Activated CD4-positive, alpha-beta T cell treated with anti-CD3 and anti-CD28 coated beads, Interleukin-2, amount 10 ng/mL, durations not matched to agents 7 days and 5 days (primary cell): ENCODE results near the gene RASSF8. TPM values are rescaled to one million over a fixed set of nuclear protein-coding genes. Genes with fewer than 3 reads are reported as not detected.
A peak's percentile ranks its signal among the peaks of the same experiment; 100 is the strongest.

Experiments used
- CTCF ChIA-PET: fragments of 350-600 bp; sonication (Branson Sonifier 250); formaldehyde crosslinking; loops from one replicate; lab custom pipeline; 2021; ENCODE audit warnings: antibody characterized with exemption; lab: Charles Lee
- POLR2A ChIA-PET: fragments of 350-600 bp; sonication (Branson Sonifier 250); formaldehyde crosslinking; loops from one replicate; lab custom pipeline; 2021; ENCODE audit warnings: antibody characterized with exemption; lab: Charles Lee
- DNase-seq: peaks from one replicate; pipeline ENCODE4 v3.0.0-alpha.2; 2020
- H3K27ac Mint-ChIP-seq: one replicate; pipeline ENCODE4 v1.8.0; 2021; ENCODE audit warnings: mild to moderate bottlenecking, moderate library complexity, mixed read lengths
- H3K27me3 Mint-ChIP-seq: one replicate; pipeline ENCODE4 v1.8.0; 2021; ENCODE audit warnings: mixed read lengths
- H3K36me3 Mint-ChIP-seq: one replicate; pipeline ENCODE4 v1.8.0; 2021; ENCODE audit warnings: low read depth, mixed read lengths
- H3K4me1 Mint-ChIP-seq: one replicate; pipeline ENCODE4 v1.8.0; 2021; ENCODE audit warnings: mixed read lengths
- H3K4me3 Mint-ChIP-seq: one replicate; pipeline ENCODE4 v1.8.0; 2021; ENCODE audit warnings: mild to moderate bottlenecking, moderate library complexity, mixed read lengths
- H3K9me3 Mint-ChIP-seq: one replicate; pipeline ENCODE4 v1.8.0; 2021; ENCODE audit warnings: mixed read lengths
- total RNA-seq, 2 experiments: library from RNA; stranded (reverse); gene quantifications; one replicate each; pipeline ENCODE4 v1.2.3, GENCODE V29; 2021

Gene RASSF8, protein sequence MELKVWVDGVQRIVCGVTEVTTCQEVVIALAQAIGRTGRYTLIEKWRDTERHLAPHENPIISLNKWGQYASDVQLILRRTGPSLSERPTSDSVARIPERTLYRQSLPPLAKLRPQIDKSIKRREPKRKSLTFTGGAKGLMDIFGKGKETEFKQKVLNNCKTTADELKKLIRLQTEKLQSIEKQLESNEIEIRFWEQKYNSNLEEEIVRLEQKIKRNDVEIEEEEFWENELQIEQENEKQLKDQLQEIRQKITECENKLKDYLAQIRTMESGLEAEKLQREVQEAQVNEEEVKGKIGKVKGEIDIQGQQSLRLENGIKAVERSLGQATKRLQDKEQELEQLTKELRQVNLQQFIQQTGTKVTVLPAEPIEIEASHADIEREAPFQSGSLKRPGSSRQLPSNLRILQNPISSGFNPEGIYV
- total RNA-seq = 1 to 10 TPM in 1 of 2 experiments, under 1 TPM in 1; 0.92 to 2.1 TPM

DNA sequence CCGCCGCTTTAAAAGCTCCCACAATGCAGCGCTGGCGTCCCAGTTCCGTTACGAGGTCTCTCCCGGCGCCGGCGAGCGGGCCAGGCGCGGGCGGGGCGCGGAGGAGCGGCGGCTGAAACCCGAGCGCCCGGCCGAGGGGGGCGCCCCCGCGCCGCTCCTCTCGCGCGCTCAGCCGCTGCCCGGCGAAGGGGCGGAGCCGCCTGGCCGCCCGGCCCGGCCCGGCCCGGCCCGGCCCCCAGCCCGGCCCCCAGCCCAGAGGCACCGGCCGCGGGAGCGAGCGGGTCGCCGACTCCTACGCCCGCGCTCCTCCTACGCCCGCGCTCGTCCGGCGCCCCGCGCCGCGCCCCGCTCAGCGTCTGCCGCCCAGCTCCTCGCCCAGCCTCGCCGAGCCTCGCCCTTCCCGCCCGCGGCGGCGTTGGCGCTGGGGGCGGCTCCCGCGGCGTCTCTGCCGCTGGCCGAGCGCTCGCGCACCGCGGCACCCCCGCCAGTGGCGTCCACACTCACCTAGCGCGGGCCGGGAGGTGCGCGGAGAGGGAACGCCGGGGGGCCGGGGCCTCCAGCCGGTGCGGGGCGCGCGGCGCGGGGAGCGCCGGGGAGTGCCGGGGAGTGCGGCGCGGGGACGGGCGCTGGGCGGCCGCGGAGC lies at the start of gene RASSF8:
TSS of gene RASSF8 (plus strand) at position 255 of the 643 bp plus-strand sequence. CDS start 96,662 bp downstream, outside the sequence.
- Mint-ChIP-seq H3K27ac (peak within 1 kb of the TSS; percentile 64), H3K4me3 (peak within 1 kb of the TSS; percentile 75), H3K36me3 (peaks cover 1% of the 10 kb centered on the region), H3K27me3 (peaks cover 54% of the 10 kb centered on the region), H3K4me1 (peaks cover 14% of the 10 kb centered on the region), H3K9me3 (no peaks in the 10 kb centered on the region)
- DNase-seq = peak; percentile 9
- ChIA-PET CTCF (interaction anchor here (0.6 kb wide), 1 partner anchor 56 kb away, joined by 3 read pairs; no protein-coding TSS in a partner anchor), POLR2A (no interaction called here)

DNA sequence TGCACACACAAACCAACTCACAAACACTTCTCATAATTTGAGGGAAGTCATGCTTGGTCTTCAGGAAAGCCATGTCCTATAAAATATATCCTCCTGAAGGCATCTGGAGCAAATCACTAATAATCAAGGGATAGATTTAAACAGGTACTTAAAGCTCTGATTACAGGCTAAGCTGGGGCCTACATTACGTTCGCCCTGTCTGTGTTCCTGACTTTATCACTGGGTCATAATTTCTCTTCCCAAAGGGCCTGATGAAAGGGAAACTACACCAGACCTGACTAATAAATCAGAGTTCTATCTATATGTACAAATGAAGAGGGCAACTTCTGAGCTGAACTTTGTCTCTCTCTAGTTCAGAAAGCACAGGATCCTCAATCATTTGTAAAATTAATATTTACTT lies 43.9 kb upstream of the RASSF8 start:
- Mint-ChIP-seq H3K27me3 (no peaks in the 10 kb centered on the region), H3K27ac (no peak overlapping the region), H3K9me3 (no peaks in the 10 kb centered on the region), H3K4me1 (no peaks in the 10 kb centered on the region), H3K36me3 (no peaks in the 10 kb centered on the region), H3K4me3 (no peak overlapping the region)
- POLR2A ChIA-PET = no interaction called here
- CTCF ChIA-PET = no interaction called here
- no peak for DNase-seq

DNA sequence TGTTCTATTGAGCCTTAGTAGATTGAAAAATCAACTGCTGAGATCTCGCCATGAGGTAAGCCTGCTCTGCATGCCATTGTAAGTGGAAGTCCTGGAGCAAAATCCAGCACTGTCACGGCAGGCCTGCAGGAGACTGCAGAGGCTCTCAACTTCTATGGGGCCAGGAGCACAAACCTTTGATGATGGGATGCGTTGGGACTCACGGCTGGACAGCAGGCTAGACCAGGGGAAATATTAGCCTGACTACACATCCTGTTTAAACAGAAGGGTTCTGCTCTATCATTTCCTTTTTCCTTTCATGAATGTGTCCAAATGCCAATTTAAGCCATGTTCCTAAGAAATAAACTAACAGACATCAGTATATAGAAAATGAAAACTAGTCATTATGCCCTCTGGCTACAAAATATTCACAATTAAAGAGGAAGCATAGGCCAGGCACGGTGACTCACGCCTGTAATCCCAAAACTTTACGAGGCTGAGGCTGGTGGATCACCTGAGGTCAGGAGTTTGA lies 33.9 kb upstream of the RASSF8 start:
- no peaks in the 10 kb centered on the region for H3K27me3 Mint-ChIP-seq
- no peak for DNase-seq
- ChIA-PET POLR2A (no interaction called here), CTCF (no interaction called here)
- no peak overlapping the region for H3K4me3 Mint-ChIP-seq
- H3K27ac Mint-ChIP-seq = no peak overlapping the region
- H3K9me3 Mint-ChIP-seq = no peaks in the 10 kb centered on the region
- no peaks in the 10 kb centered on the region for H3K36me3 Mint-ChIP-seq
- H3K4me1 Mint-ChIP-seq = no peaks in the 10 kb centered on the region

DNA sequence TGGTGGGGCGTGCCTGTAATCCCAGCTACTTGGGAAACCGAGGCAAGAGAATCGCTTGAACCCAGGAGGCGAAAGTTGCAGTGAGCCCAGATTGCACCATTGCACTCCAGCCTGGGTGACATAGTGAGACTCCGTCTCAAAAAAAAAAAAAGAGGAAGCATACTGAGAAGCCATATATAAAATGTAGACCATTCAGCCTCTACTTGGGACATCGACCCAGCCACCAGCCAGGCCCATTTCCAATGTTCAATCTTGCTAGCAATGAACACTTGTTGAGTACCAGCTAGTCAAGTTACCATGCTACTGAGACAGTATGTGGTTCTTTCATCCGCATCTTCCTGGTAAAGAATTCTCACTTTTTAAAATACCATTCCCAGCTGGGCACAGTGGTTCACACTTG lies 33.4 kb upstream of the RASSF8 start:
- H3K4me1 Mint-ChIP-seq = no peaks in the 10 kb centered on the region
- no peak overlapping the region for H3K4me3 Mint-ChIP-seq
- ChIA-PET CTCF (no interaction called here), POLR2A (no interaction called here)
- no peak for DNase-seq
- H3K9me3 Mint-ChIP-seq = no peaks in the 10 kb centered on the region
- H3K27ac Mint-ChIP-seq = no peak overlapping the region
- no peaks in the 10 kb centered on the region for H3K27me3 Mint-ChIP-seq
- H3K36me3 Mint-ChIP-seq = no peaks in the 10 kb centered on the region

DNA sequence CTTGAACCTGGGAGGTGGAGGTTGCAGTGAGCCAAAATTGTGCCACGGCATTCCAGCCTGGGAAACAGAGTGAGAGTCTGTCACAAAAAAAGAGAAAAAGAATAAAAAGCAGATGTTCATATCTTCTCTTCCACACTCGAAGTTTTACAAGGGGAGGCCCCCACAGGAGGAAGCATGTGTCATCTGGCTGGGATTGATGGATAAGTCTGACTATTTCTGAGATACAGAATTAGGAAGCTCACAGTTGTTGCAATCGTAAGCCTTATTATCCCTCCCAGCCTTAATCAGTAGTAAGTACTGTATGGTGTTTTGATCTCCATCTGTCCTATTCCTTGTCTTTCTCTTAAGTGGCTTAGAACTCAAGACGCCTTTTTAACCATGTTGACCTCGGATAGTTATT lies 31.9 kb upstream of the RASSF8 start:
- no peak for DNase-seq
- H3K4me3 Mint-ChIP-seq = no peak overlapping the region
- H3K36me3 Mint-ChIP-seq = no peaks in the 10 kb centered on the region
- H3K27ac Mint-ChIP-seq = no peak overlapping the region
- no peaks in the 10 kb centered on the region for H3K9me3 Mint-ChIP-seq
- no peaks in the 10 kb centered on the region for H3K4me1 Mint-ChIP-seq
- H3K27me3 Mint-ChIP-seq = peaks cover 2% of the 10 kb centered on the region
- ChIA-PET CTCF (no interaction called here), POLR2A (no interaction called here)

DNA sequence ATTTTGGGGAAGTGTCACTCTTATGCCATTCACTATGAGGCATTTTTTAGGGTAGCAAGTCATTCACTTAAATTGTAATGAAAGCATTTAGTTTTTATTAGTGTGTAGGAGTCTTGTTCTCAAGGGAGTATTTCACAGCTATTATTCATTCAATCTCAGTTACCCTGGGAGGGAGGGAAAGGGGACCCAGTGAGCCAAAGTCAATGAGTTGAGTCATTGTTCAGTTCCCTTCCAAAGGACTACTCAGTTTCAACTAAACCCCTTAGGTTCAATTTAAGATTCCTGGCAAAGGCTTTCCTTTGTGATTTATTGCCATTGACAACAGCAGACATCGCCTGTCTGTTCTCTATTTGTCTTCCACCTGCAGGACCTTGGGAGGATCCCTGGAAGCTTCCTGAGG lies 29.3 kb upstream of the RASSF8 start:
- Mint-ChIP-seq H3K36me3 (no peaks in the 10 kb centered on the region), H3K27me3 (peaks cover 2% of the 10 kb centered on the region), H3K4me1 (no peaks in the 10 kb centered on the region), H3K4me3 (no peak overlapping the region), H3K9me3 (no peaks in the 10 kb centered on the region), H3K27ac (no peak overlapping the region)
- DNase-seq = no peak
- ChIA-PET CTCF (no interaction called here), POLR2A (no interaction called here)

DNA sequence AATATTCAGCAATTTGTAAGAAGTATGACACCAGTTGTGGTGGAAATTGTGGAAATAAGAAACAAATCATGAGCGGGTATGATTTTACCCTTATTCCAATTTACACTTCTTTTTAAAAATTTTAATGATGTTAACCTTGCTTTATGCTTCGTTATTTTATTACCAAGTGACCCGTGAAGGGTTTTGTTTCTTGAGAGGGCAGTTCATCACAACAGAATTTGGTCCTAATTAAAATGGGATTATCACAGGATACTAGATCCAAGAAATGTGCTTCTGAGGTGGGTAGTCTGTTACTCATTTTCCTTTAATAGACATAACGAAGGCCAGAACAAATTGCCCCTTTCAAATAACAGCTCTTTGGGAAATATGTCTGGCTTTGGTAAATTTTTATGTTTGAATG lies 25.5 kb upstream of the RASSF8 start:
- Mint-ChIP-seq H3K36me3 (no peaks in the 10 kb centered on the region), H3K9me3 (no peaks in the 10 kb centered on the region), H3K27ac (no peak overlapping the region), H3K4me1 (no peaks in the 10 kb centered on the region), H3K27me3 (peaks cover 2% of the 10 kb centered on the region), H3K4me3 (no peak overlapping the region)
- DNase-seq = no peak
- POLR2A ChIA-PET = no interaction called here
- CTCF ChIA-PET = interaction anchor here (0.7 kb wide), 1 partner anchor 39 kb away, joined by 3 read pairs; no protein-coding TSS in a partner anchor

DNA sequence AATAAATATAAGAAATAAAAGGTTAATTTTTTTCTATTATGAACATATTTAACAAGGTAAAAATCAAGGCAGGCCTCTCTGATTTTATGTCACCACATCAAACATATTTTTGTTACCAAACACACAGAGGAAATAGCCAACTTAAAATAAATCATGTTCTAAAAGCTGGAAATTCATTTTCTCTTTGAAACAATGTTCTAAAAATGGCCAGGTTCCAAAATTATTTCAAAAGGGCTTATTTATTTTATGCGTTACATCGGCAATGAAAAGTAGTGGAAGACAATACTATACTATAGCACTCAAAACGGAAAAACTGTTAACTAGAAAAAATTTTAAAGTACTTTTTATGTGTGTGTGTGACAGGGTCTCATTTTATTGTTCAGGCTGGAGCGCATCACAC lies 24.0 kb upstream of the RASSF8 start:
- ChIA-PET POLR2A (no interaction called here), CTCF (interaction anchor here (0.6 kb wide), 1 partner anchor 203 kb away, joined by 3 read pairs; no protein-coding TSS in a partner anchor)
- Mint-ChIP-seq H3K9me3 (no peaks in the 10 kb centered on the region), H3K4me3 (no peak overlapping the region), H3K27me3 (peaks cover 2% of the 10 kb centered on the region), H3K27ac (no peak overlapping the region), H3K4me1 (no peaks in the 10 kb centered on the region), H3K36me3 (no peaks in the 10 kb centered on the region)
- no peak for DNase-seq

DNA sequence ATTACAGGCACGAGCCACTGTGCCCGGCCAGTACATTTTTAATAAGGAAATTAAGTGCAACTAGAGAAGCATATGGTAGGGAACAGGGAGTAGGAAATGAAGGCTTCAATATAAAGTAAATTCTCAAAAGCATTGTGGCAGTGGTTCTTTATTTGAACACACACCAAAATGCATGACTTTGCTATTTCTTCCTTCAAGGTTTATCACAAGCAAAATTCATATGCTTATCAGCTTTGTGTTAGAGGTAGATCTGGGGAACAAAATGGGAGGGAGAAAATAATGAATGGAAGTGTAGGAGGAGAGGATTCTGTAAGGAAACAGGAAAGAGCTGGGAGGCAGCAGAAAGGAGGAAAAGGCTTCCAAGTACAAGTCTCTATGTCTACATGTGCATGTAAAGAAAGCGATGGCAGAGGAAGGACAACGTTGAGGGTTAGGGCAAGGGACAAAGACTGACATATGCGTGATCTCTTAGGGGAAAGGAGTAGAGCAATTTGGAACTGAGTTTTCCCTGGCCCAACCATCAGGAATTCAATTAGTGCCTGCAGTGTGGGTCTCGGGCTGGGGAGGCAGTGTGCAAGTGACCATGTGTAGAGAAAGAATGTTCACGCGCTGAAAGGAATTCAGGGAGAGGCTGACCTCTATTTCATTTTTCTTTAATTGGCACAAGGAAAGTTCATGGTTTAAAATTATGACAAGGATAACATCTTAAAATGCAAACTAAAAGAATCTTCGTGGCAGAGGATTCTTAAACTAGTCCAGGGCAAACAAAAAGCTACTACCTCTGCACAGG lies 22.9 kb upstream of the RASSF8 start:
- Mint-ChIP-seq H3K36me3 (no peaks in the 10 kb centered on the region), H3K4me3 (no peak overlapping the region), H3K9me3 (no peaks in the 10 kb centered on the region), H3K4me1 (no peaks in the 10 kb centered on the region), H3K27me3 (peaks cover under 1% of the 10 kb centered on the region), H3K27ac (no peak overlapping the region)
- CTCF ChIA-PET = interaction anchor here (1.5 kb wide), 1 partner anchor 19 kb away, joined by 3 read pairs; no protein-coding TSS in a partner anchor
- DNase-seq = no peak
- POLR2A ChIA-PET = no interaction called here

DNA sequence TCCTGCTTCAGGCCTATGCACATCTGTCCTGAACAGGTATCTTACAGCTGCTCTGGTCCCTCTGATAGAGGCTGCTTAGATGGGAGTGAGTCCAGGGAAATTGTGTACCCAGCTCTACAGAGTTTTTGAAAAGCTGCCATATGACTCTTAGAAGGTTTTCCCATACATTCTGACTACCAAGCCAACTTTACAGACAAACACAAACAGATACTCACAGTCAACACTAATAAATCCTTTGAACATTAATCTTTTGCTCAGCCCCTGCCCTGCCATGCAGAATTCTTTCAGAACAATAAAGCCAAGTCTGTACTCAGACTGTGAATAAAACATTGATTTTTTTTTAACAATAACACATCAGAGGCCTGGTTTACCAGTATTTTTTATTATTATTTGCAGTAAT lies 21.4 kb upstream of the RASSF8 start:
- Mint-ChIP-seq H3K27ac (no peak overlapping the region), H3K27me3 (no peaks in the 10 kb centered on the region), H3K4me3 (no peak overlapping the region), H3K36me3 (no peaks in the 10 kb centered on the region), H3K4me1 (no peaks in the 10 kb centered on the region), H3K9me3 (no peaks in the 10 kb centered on the region)
- CTCF ChIA-PET = interaction anchor here (1.5 kb wide), 1 partner anchor 18 kb away, joined by 3 read pairs; no protein-coding TSS in a partner anchor
- POLR2A ChIA-PET = no interaction called here
- no peak for DNase-seq

DNA sequence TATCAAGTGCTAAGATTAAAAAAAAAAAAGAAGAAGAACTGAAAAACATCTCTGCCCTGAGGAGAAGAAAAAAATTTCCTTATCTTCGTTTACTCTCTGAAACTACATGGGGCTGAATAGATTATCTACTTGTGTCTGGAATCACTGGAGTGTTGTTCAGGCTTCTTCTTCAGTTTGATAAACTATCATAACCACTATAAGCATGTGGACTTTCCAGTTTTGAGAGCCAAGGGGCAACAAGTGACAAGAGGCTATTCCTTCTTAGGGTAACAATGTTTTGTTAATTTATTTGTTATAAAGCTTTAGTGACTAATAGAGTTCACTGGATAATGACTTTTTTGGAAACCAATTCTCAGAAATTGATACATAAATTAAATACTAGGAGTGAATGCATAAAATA lies 19.9 kb upstream of the RASSF8 start:
- no peaks in the 10 kb centered on the region for H3K36me3 Mint-ChIP-seq
- H3K4me1 Mint-ChIP-seq = no peaks in the 10 kb centered on the region
- H3K9me3 Mint-ChIP-seq = no peaks in the 10 kb centered on the region
- POLR2A ChIA-PET = no interaction called here
- DNase-seq = no peak
- peaks cover 2% of the 10 kb centered on the region for H3K27me3 Mint-ChIP-seq
- CTCF ChIA-PET = no interaction called here
- no peak overlapping the region for H3K4me3 Mint-ChIP-seq
- H3K27ac Mint-ChIP-seq = no peak overlapping the region

DNA sequence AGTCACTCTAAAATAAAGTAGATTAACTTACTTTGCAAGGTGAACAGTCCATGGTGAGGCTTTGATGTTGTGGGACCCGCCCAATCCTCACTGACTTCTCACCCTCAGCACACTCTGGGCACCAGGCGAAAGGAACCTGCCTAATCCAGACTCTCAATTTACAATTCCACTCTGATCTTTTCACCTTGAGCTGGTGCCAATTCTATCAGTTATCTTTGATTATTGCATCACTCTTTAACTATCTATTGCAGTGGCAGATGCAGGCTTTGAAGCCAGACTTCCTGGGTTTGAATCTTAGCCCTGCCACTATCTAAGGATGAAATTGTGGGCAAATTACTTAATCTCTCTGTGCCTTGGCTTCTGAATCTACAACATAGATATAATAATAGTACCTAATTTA lies 18.9 kb upstream of the RASSF8 start:
- Mint-ChIP-seq H3K4me3 (no peak overlapping the region), H3K27ac (no peak overlapping the region), H3K36me3 (no peaks in the 10 kb centered on the region), H3K9me3 (no peaks in the 10 kb centered on the region), H3K27me3 (peaks cover 2% of the 10 kb centered on the region), H3K4me1 (no peaks in the 10 kb centered on the region)
- ChIA-PET CTCF (no interaction called here), POLR2A (no interaction called here)
- DNase-seq = no peak
